Measurements from ENCODE around the gene SP6.

The SP6 gene

DNA sequence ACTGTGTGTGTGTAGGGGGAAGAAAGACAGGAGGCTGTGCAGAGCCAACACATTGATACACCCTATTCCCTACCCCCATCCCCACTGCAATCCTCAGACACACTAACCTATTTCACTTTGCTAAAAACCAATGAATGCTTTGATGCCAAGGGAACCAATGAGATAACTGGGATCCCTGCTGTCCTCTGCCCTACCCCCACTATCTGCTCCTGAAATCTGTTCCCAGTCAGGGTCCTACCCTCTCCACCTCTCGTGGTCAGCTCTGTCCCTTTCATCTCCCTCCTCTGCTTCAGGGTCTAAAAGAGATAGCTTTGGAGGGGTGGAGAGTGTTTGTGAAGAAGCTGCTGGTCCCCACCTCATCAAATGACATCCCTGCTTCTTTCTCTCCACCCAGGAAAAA lies 19.1 kb upstream of the SP6 start:
- no peak overlapping the region for H3K27ac ChIP-seq
- DNase-seq = no peak
- no peak overlapping the region for H3K4me3 ChIP-seq (ENCODE audit: low read depth, low read length)
- no peaks in the 10 kb centered on the region for H3K36me3 ChIP-seq (replicated peaks)
- in situ Hi-C loops (cut with HindIII; ENCODE audit: low pct_ligation_motif_present, low sequenced_read_pairs) = no loop called here
- TF ChIP-seq, protein P1, sequence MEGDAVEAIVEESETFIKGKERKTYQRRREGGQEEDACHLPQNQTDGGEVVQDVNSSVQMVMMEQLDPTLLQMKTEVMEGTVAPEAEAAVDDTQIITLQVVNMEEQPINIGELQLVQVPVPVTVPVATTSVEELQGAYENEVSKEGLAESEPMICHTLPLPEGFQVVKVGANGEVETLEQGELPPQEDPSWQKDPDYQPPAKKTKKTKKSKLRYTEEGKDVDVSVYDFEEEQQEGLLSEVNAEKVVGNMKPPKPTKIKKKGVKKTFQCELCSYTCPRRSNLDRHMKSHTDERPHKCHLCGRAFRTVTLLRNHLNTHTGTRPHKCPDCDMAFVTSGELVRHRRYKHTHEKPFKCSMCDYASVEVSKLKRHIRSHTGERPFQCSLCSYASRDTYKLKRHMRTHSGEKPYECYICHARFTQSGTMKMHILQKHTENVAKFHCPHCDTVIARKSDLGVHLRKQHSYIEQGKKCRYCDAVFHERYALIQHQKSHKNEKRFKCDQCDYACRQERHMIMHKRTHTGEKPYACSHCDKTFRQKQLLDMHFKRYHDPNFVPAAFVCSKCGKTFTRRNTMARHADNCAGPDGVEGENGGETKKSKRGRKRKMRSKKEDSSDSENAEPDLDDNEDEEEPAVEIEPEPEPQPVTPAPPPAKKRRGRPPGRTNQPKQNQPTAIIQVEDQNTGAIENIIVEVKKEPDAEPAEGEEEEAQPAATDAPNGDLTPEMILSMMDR (IDR thresholded peaks at IDR 0.05; ENCODE audit: low read depth, low read length, missing control alignments) = no peak
- peaks cover 53% of the 10 kb centered on the region for H3K27me3 ChIP-seq (replicated peaks)

DNA sequence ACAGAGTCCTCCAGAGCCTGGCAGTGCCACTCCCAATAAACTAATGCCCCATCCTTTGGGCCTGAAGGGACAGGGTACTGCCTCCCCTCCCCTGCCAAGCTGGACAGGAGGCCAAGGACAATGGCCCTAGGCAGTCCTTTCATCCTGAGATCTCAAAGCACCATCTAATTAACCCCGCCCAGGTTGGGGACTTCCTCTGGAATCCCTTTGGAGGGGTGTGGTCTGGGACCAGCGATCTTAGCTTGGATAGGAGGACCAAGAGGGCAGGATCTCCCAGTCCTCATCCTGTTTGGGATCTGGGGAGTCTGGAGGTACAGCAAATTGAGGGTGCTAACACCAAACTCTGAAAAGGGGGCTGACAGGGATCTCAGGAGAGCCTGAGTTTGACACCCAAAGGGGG lies 18.2 kb upstream of the SP6 start:
- in situ Hi-C loops (cut with HindIII; ENCODE audit: low pct_ligation_motif_present, low sequenced_read_pairs) = no loop called here
- H3K27ac ChIP-seq = no peak overlapping the region
- no peak for DNase-seq
- TF ChIP-seq, protein P1 (IDR thresholded peaks at IDR 0.05; ENCODE audit: low read depth, low read length, missing control alignments) = no peak
- no peaks in the 10 kb centered on the region for H3K36me3 ChIP-seq (replicated peaks)
- no peak overlapping the region for H3K4me3 ChIP-seq (ENCODE audit: low read depth, low read length)
- peaks cover 45% of the 10 kb centered on the region for H3K27me3 ChIP-seq (replicated peaks)

DNA sequence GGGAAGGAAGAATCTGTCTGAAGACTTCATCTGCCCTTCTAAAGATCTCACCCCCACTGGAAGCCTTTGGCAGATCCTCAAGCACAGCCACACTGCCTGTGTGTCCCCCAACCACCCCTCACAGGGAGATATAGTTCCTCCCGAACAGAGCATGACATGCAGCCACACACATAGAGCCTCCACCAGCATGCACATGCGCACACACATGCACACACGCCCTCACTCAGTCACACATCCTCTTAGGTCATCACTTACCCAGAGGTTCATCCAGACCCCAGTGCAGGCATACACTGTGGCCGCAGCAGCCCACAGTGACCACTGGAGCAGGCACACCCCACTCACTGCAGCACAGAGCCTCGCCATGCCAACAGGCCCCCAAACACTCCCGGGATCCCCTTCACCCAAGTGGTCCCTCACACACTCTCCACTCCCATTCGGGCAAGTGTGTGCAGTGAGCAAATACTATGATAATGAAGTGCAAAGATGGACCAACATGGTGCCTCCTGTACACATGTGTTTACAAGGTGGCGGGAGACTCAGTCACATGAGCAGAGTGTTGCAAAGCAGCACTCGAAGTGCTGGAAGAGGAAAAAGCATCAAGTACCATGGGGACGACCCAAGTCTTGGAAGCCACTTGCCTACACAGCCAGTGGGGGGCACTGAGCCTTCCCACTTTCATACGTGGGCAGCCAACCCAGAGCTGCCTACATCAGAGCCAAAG lies 17.0 kb upstream of the SP6 start:
- TF ChIP-seq, protein P1 (IDR thresholded peaks at IDR 0.05; ENCODE audit: low read depth, low read length, missing control alignments) = no peak
- no peak overlapping the region for H3K4me3 ChIP-seq (ENCODE audit: low read depth, low read length)
- peaks cover 34% of the 10 kb centered on the region for H3K27me3 ChIP-seq (replicated peaks)
- no peak for DNase-seq
- in situ Hi-C loops (cut with HindIII; ENCODE audit: low pct_ligation_motif_present, low sequenced_read_pairs) = no loop called here
- H3K27ac ChIP-seq = no peak overlapping the region
- H3K36me3 ChIP-seq (replicated peaks) = no peaks in the 10 kb centered on the region

DNA sequence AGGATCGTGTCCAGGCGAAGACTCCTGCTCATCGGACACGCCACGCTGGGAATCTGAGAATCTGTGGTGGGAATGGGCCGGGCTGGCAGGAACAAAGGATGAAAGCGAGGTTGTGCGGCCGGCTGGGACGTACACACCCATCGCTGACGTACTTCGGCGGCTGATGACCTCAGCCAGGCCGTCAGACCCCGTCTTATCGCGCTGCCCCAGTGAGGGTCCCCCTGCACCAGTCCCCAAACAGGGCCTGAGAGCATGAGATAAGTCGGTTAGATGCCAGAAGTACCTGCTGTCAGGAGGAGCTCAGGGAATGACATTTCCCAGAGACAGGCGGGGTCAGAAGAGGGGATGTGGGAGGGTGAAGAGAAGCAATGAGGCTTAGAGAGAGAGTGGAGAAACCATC lies 16.0 kb upstream of the SP6 start:
- DNase-seq = no peak
- H3K27ac ChIP-seq = no peak overlapping the region
- H3K27me3 ChIP-seq (replicated peaks) = peaks cover 24% of the 10 kb centered on the region
- H3K36me3 ChIP-seq (replicated peaks) = no peaks in the 10 kb centered on the region
- in situ Hi-C loops (cut with HindIII; ENCODE audit: low pct_ligation_motif_present, low sequenced_read_pairs) = no loop called here
- H3K4me3 ChIP-seq (ENCODE audit: low read depth, low read length) = no peak overlapping the region
- TF ChIP-seq, protein P1 (IDR thresholded peaks at IDR 0.05; ENCODE audit: low read depth, low read length, missing control alignments) = no peak

DNA sequence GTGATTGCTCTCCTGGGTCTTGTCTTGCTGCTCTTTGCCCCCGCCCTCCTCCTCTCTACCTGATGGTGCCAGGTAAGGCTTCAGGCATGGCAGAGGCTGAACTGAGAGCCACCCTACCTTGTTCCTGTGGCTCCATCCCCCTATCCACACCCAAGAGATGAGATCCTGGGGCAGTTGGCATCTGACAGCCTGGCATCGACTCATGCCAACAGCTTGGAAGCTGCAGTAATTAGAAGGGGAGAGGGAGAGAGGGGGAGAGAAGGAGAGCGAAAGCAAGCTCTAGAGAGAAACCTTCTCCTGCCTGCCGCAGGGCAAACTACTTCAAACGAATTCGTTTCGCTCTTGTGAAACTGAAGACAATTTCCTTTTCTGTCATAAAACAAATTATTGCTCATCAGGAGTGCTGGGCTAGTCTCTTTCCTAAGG lies 13.8 kb upstream of the SP6 start:
- Histone ChIP-seq H3K27me3 (replicated peaks) (peaks cover 6% of the 10 kb centered on the region), H3K36me3 (replicated peaks) (no peaks in the 10 kb centered on the region), H3K27ac (no peak overlapping the region), H3K4me3 (ENCODE audit: low read depth, low read length) (no peak overlapping the region)
- in situ Hi-C loops (cut with HindIII; ENCODE audit: low pct_ligation_motif_present, low sequenced_read_pairs) = no loop called here
- TF ChIP-seq, protein P1 (IDR thresholded peaks at IDR 0.05; ENCODE audit: low read depth, low read length, missing control alignments) = no peak
- DNase-seq = no peak
